Stomach smooth muscle (tissue), 2 donors: ENCODE results near the gene YAP1.

Source experiments
- H3K27ac ChIP-seq: one replicate; pipeline ENCODE4 v1.7.0; 2013; ENCODE audit warnings: mild to moderate bottlenecking, low read length, inconsistent platforms
- H3K27me3 ChIP-seq, 2 donors: one replicate each; pipeline ENCODE4 v1.7.0; 2013; ENCODE audit warnings: low read length in 2 of 2; ENCODE audit not compliant: insufficient read depth in 2 of 2, control insufficient read depth in 1 of 2
- H3K36me3 ChIP-seq, 2 donors: one replicate each; pipeline ENCODE4 v1.7.0; 2013; ENCODE audit warnings: low read length in 2 of 2; ENCODE audit not compliant: control insufficient read depth in 2 of 2, insufficient read depth in 2 of 2
- H3K4me1 ChIP-seq: one replicate; pipeline ENCODE4 v1.7.0; 2013; ENCODE audit warnings: low read length; ENCODE audit not compliant: control insufficient read depth, insufficient read depth
- H3K4me3 ChIP-seq, 2 donors: one replicate each; pipeline ENCODE4 v1.7.0; 2013; ENCODE audit warnings: low read length in 2 of 2
- H3K9ac ChIP-seq, 2 donors: one replicate each; pipeline ENCODE4 v1.7.0; 2013; ENCODE audit warnings: low read length in 2 of 2, mild to moderate bottlenecking in 1 of 2
- H3K9me3 ChIP-seq, 2 donors: one replicate each; pipeline ENCODE4 v1.7.0; 2013; ENCODE audit warnings: low read length in 2 of 2; ENCODE audit not compliant: control insufficient read depth in 2 of 2
- donor health status: healthy.
- donor health status: Pancreatic carcinoma.

Gene YAP1

GRCh38 chr11:102186551-102187191 lies 76.4 kb downstream of the YAP1 start:
- Histone ChIP-seq H3K9ac (no peak overlapping the region), H3K4me1 (no peaks in the 10 kb centered on the region), H3K27ac (no peak overlapping the region), H3K27me3 (no peaks in the 10 kb centered on the region), H3K9me3 (no peaks in the 10 kb centered on the region), H3K4me3 (no peak overlapping the region), H3K36me3 (no peaks in the 10 kb centered on the region)

- no peaks in the 10 kb centered on the region for H3K27me3 ChIP-seq
- H3K36me3 ChIP-seq = no peaks in the 10 kb centered on the region
- H3K9ac ChIP-seq = no peak overlapping the region
- no peaks in the 10 kb centered on the region for H3K9me3 ChIP-seq
- H3K4me3 ChIP-seq = no peak overlapping the region
- no peak overlapping the region for H3K27ac ChIP-seq
- H3K4me1 ChIP-seq = no peaks in the 10 kb centered on the region
These were observed 77.3 kb downstream of the YAP1 start for GRCh38 chr11:102187416-102188151.

GRCh38 chr11:102188488-102188887 lies 78.2 kb downstream of the YAP1 start:
- no peak overlapping the region for H3K27ac ChIP-seq
- no peak overlapping the region for H3K9ac ChIP-seq
- no peaks in the 10 kb centered on the region for H3K36me3 ChIP-seq
- no peaks in the 10 kb centered on the region for H3K27me3 ChIP-seq
- H3K4me3 ChIP-seq = no peak overlapping the region
- no peaks in the 10 kb centered on the region for H3K4me1 ChIP-seq
- no peaks in the 10 kb centered on the region for H3K9me3 ChIP-seq

- Histone ChIP-seq H3K4me3 (no peak overlapping the region), H3K36me3 (no peaks in the 10 kb centered on the region), H3K9ac (no peak overlapping the region), H3K27me3 (no peaks in the 10 kb centered on the region), H3K27ac (no peak overlapping the region), H3K9me3 (no peaks in the 10 kb centered on the region), H3K4me1 (no peaks in the 10 kb centered on the region)
These were observed 81.6 kb downstream of the YAP1 start for GRCh38 chr11:102191832-102192231.

- no peak overlapping the region for H3K9ac ChIP-seq
- no peaks in the 10 kb centered on the region for H3K4me1 ChIP-seq
- no peak overlapping the region for H3K4me3 ChIP-seq
- no peaks in the 10 kb centered on the region for H3K36me3 ChIP-seq
- H3K27me3 ChIP-seq = no peaks in the 10 kb centered on the region
- H3K9me3 ChIP-seq = no peaks in the 10 kb centered on the region
- no peak overlapping the region for H3K27ac ChIP-seq
These were observed 82.3 kb downstream of the YAP1 start for GRCh38 chr11:102192349-102193066.

GRCh38 chr11:102194257-102194656 lies 84.0 kb downstream of the YAP1 start:
- H3K27me3 ChIP-seq = no peaks in the 10 kb centered on the region
- no peak overlapping the region for H3K9ac ChIP-seq
- no peaks in the 10 kb centered on the region for H3K36me3 ChIP-seq
- H3K4me3 ChIP-seq = no peak overlapping the region
- H3K4me1 ChIP-seq = no peaks in the 10 kb centered on the region
- no peak overlapping the region for H3K27ac ChIP-seq
- H3K9me3 ChIP-seq = no peaks in the 10 kb centered on the region

GRCh38 chr11:102194990-102195389 lies 84.7 kb downstream of the YAP1 start:
- Histone ChIP-seq H3K9me3 (no peaks in the 10 kb centered on the region), H3K36me3 (no peaks in the 10 kb centered on the region), H3K9ac (no peak overlapping the region), H3K27me3 (no peaks in the 10 kb centered on the region), H3K27ac (no peak overlapping the region), H3K4me3 (no peak overlapping the region), H3K4me1 (no peaks in the 10 kb centered on the region)

- H3K27me3 ChIP-seq = no peaks in the 10 kb centered on the region
- no peak overlapping the region for H3K27ac ChIP-seq
- no peaks in the 10 kb centered on the region for H3K4me1 ChIP-seq
- H3K9ac ChIP-seq = no peak overlapping the region
- H3K36me3 ChIP-seq = no peaks in the 10 kb centered on the region
- no peaks in the 10 kb centered on the region for H3K9me3 ChIP-seq
- H3K4me3 ChIP-seq = no peak overlapping the region
These were observed 86.1 kb downstream of the YAP1 start for GRCh38 chr11:102196351-102196750.

- H3K4me3 ChIP-seq = no peak overlapping the region
- no peaks in the 10 kb centered on the region for H3K4me1 ChIP-seq
- no peaks in the 10 kb centered on the region for H3K36me3 ChIP-seq
- no peak overlapping the region for H3K27ac ChIP-seq
- no peaks in the 10 kb centered on the region for H3K9me3 ChIP-seq
- H3K9ac ChIP-seq = no peak overlapping the region
- H3K27me3 ChIP-seq = no peaks in the 10 kb centered on the region
These were observed 86.6 kb downstream of the YAP1 start for GRCh38 chr11:102196816-102197215.

- Histone ChIP-seq H3K4me3 (no peak overlapping the region), H3K9ac (no peak overlapping the region), H3K9me3 (no peaks in the 10 kb centered on the region), H3K4me1 (no peaks in the 10 kb centered on the region), H3K36me3 (no peaks in the 10 kb centered on the region), H3K27me3 (no peaks in the 10 kb centered on the region), H3K27ac (no peak overlapping the region)
These were observed 87.5 kb downstream of the YAP1 start for GRCh38 chr11:102197670-102198139.
